ENCODE results near the gene BDNF.
"Not testable (repeated sequence)": the region's sequence is repeated elsewhere in the genome, so short reads cannot be mapped to it uniquely, and the experiment has no call there.

The BDNF gene

DNA sequence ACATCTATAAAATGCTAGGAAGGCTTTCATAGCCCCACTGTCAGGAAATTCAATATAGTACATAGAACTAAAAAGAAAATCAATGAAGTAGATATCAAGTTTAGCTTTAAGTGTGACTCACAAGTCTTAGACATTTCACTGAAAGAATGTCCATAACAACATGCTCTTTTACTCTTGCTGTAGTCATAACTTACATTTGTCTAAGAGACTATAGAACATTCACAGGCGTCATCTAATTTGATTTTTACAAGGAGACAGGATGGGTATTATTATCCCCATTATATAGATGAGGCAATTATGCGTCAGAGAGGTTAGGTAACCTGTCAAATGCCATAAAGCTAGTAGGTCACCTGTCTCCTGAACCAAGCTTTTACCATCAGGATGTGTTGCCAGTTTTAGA lies 36.9 kb downstream of the BDNF start:
- no peak for DNase-seq

DNA sequence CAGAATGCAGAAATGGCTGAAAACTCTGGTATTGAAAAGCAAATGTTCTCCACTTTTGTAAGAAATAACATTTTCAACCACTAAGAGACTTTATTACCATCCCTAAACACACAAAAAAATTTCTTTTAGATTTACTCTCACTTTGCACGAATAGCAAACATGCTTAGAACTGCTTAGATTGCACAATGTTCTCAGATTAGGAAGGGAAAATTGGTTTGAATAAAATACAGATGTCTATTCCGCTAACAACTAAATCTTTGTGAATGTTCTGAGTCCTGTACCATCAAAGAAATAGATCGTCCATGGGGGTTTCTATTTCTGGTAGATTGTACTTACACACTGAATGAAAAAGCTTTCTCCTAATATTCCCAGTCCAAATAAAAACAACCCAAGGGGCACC lies 40.1 kb downstream of the BDNF start:
- DNase-seq, result no peak

GRCh38 chr11:27658535-27659236 lies 41.6 kb downstream of the BDNF start:
- DNase-seq, result no peak

- DNase-seq, result no peak
Measured at GRCh38 chr11:27656806-27657483, 43.3 kb downstream of the BDNF start.

DNA sequence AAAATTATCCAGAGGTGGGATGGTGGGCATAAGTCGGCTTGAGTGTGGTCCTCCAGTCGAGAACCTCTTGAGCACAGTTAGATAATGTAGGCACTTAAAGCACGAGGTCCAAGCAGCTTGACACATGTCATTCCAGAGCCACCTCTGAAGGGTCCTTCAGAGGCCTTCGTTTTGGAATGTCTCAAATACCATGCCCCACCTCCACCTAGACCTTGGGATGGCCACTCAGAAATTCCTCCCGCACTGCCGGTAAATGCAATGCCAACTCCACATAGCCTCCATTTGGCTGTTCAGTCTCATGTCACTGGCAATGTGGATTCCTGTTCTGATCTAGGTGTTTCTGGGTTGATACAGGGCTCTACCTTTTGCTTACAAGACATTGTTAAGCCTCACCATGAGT lies 43.9 kb downstream of the BDNF start:
- no peak for DNase-seq

DNA sequence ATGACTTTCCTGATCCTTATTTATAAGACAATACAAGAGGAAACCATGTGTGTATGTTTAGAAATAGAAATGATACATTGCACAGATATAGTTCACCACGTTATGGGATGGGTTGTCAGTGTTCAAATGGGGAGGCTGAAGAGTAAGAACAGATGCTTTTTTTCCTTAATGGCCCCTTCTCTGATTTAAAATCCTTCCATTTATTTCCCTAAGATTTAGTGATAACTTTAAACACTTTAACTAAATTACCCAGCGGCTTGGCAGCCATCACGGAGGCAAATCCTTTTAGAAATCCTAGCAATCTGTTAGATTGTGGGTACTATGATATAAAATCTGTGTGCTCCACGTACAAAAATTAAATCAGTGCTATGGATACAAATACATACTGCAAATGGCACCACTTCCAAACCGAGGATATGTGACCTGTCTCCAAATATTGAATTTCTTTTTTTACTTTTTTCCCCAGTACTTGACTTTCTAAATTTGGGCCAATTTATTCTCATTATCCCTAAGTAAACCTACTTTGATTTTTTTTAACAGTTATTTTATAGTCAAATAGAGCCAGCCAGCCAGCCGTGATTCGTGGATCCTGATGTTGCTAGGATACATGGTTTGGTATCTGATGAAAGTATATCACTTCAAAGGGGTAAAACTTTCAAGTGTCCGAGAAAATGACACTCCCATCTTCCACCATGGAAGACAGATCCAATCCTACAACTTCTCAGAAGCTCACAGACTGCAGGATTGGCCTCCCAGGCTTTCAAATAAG lies 46.1 kb downstream of the BDNF start:
- no peak for DNase-seq

DNA sequence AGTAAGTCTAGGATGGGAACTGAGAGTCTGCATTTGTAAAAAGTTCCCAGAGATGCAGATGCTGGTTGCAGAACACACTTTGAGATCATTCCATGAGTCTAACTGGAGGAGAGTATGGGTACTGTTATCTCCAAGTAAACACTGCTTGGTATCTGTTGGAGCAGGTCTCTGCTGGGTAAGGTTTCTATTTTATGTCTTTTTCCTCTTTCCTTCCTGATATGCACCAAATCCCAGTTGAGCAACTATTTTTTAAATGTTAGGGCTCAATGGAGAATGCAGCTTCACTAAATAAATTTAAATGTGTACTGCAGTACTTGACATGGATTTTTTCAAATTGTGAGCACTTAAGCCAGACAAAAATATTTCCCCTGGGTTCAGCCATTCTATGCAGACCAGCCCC lies 48.5 kb downstream of the BDNF start:
- no peak for DNase-seq

DNA sequence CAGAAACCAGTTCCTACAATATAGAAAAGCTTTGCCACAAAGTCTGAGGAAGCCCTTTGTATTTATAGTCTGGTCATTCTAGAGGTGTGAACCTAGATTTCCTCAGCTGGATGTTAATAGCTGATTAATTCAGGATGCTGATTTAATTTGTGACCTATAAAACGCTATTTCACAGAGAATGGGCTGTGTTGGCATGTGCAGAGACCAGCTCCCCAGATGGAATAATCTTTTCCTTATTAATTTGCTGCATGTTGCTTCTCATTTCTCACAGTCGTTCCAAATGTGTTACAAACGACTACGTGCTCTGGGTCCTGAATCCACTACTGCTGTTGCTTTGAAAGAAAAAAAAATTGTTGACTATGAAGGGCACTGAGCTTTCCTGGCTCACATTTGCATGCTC lies 49.3 kb downstream of the BDNF start:
- DNase-seq, result no peak

- DNase-seq, result no peak
Measured at GRCh38 chr11:27649800-27650199, 50.5 kb downstream of the BDNF start.

- DNase-seq, result no peak
Measured at GRCh38 chr11:27648840-27649239, 51.4 kb downstream of the BDNF start.

DNA sequence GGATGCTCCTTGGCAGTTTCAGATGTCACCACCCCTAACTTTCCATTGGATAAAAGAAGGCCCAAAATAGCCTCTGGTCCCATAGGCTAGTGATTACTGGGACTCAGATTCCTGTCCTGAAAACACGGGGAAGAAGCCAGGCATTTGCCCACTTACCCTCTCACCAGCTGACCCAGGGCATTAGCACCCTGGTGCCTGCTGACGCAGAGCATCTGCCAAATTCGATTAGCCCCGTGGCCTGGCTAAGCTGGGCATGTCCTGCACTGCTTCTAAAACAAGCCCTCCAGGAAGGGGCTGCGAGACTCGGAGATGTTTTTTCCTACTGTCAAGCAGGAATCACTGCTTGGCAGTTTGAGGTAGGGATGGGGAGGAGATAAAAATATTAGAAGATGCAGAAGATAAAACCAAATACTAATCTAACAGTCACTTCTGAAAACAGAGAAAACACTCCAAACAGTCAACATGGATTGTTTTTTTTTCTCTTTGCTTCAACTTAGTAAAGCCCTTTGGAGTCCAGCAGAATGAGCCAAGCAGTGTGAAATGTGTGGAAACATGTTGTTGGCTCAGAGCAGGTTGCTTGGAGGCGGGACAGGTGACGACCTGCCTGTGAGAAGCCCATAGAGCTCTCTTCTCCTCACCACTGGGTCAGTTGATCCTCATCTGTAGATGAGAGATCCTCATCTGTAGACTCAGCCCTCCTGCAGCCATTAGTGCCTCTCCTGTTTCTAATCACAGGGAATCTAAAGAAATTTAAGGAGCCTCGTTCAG lies 54.0 kb downstream of the BDNF start:
- DNase-seq, result no peak

- no peak for DNase-seq
Measured at GRCh38 chr11:27642954-27643353, 57.3 kb downstream of the BDNF start.

DNA sequence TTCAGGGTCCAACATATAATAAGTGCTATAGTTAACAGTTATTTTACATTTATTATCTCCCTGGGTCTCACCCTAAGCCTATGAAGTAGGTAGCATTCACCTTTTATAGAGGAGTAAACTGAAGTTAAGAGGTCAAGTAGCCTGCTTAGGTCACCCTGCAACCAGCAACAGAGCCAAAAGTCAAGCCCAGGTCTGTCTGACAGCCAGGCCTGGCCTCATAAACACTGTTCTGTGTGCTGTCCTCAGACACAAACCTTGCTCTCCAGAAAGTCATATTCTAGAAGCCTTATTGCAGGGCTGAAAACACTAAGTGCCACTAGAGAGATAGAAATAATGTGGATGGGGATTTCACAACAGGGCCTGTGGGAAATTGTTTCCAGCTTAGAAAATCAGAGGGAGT lies 59.3 kb downstream of the BDNF start:
- DNase-seq, result no peak

- DNase-seq, result no peak
Measured at GRCh38 chr11:27635567-27636037, 64.7 kb downstream of the BDNF start.

DNA sequence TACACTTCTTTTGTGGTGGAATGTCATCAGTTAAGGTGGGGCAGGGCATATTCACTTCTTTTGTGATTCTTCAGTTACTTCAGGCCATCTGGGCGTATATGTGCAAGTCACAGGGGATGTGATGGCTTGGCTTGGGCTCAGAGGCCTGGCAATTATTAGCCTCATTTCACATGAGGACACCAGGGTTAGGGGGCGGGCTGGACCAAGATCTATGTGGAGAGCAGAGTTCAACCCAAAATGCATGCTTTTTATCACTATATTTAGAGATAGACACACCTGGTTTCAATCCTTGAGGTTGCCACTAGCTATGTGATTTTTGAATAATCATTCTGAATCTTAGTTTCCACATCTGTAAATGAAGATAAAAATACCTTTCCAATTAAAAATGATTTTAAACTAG lies 65.5 kb downstream of the BDNF start:
- not testable (repeated sequence) for DNase-seq

DNA sequence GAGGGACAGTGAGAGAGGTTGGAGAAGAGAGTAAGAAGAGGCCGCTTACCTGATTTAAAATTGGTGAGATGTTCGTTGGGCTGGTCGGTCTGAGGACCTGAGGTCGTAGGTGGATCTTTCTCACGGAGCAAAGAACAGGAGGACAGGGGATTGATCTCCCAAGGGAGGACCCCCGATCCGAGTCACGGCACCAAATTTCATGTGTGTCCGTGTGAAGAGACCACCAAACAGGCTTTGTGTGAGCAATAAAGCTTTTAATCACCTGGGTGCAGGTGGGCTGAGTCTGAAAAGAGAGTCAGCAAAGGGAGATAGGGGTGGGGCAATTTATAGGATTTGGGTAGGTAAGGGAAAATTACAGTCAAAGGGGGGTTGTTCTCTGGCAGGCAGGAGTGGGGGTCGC lies 66.0 kb downstream of the BDNF start:
- not testable (repeated sequence) for DNase-seq

DNA sequence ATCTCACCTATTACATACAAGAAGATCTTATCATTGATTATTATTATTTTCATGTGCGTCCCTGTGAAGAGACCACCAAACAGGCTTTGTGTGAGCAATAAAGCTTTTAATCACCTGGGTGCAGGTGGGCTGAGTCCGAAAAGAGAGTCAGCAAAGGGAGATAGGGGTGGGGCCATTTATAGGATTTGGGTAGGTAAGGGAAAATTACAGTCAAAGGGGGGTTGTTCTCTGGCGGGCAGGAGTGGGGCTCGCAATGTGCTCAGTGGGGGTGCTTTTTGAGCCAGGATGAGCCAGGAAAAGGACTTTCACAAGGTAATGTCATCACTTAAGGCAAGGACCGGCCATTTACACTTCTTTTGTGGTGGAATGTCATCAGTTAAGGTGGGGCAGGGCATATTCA lies 71.2 kb downstream of the BDNF start:
- DNase-seq, result not testable (repeated sequence)

DNA sequence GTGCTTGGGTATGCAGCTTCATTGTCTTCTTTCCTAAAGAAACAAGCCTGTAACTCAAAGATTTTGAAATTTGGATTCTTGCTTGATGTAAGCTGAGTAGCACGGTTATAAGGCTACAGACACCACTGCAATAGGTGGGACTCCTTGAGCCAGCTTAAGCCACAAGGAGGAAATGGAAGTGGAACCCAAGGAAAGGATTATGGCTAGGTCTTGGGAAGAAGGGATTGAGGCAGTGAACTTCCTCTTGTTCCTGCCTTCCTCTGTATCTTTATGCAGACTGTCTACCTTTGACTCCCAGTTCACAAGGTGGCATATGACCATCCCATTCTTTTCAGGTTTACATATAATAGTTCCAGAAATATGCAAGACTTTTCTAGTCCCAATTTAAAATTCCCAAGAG lies 72.3 kb downstream of the BDNF start:
- no peak for DNase-seq

GRCh38 chr11:27626938-27627586 lies 73.2 kb downstream of the BDNF start:
- DNase-seq, result no peak

GRCh38 chr11:27626269-27626937 lies 73.9 kb downstream of the BDNF start:
- no peak for DNase-seq

- no peak for DNase-seq
Measured at GRCh38 chr11:27625347-27625912, 74.8 kb downstream of the BDNF start.
